Parathyroid adenoma (tissue), 2 donors: ENCODE data around the gene DNAJB4.

ENCODE experiments used
- H2AFZ ChIP-seq: fragments of 300-600 bp; sonication (generic); one replicate; pipeline ENCODE4 v1.7.0; 2017; ENCODE audit warnings: antibody characterized with exemption, mild to moderate bottlenecking
- H3K27ac ChIP-seq: fragments of 300-600 bp; sonication (generic); one replicate; pipeline ENCODE4 v1.7.0; 2017
- H3K27me3 ChIP-seq: fragments of 300-600 bp; sonication (generic); one replicate; pipeline ENCODE4 v1.7.0; 2017; ENCODE audit warnings: low read length; ENCODE audit not compliant: control insufficient read depth, insufficient read depth
- H3K36me3 ChIP-seq: fragments of 300-600 bp; sonication (generic); one replicate; pipeline ENCODE4 v1.7.0; 2017; ENCODE audit warnings: low read length; ENCODE audit not compliant: control insufficient read depth, insufficient read depth
- H3K4me1 ChIP-seq: fragments of 300-600 bp; sonication (generic); one replicate; pipeline ENCODE4 v1.7.0; 2017; ENCODE audit warnings: control low read depth
- H3K4me2 ChIP-seq: fragments of 300-600 bp; sonication (generic); one replicate; pipeline ENCODE4 v1.7.0; 2017; ENCODE audit warnings: low read length
- H3K4me3 ChIP-seq: fragments of 300-600 bp; sonication (generic); one replicate; pipeline ENCODE4 v1.7.0; 2017; ENCODE audit warnings: low read depth, low read length
- H3K79me2 ChIP-seq: fragments of 300-600 bp; sonication (generic); one replicate; pipeline ENCODE4 v1.7.0; 2017; ENCODE audit warnings: control low read depth
- H3K9ac ChIP-seq: fragments of 300-600 bp; sonication (generic); one replicate; pipeline ENCODE4 v1.7.0; 2017; ENCODE audit warnings: mild to moderate bottlenecking
- H3K9me3 ChIP-seq: fragments of 300-600 bp; sonication (generic); one replicate; pipeline ENCODE4 v1.7.0; 2017; ENCODE audit warnings: low read length; ENCODE audit not compliant: control insufficient read depth
- CTCF ChIP-seq: fragments of 300-600 bp; sonication (generic); IDR thresholded peaks from one replicate; pipeline ENCODE4 v1.7.0; 2017; ENCODE audit warnings: antibody characterized with exemption, mild to moderate bottlenecking
- donor health status: primary hyperparathyroidism.

Gene DNAJB4

GRCh38 chr1:78004719-78005447 lies at the start of gene DNAJB4:
Gene DNAJB4 (plus strand): TSS chr1:78004939. CDS start chr1:78005111, 172 bp downstream.
- Histone ChIP-seq H3K9me3 (no peaks in the 10 kb centered on the region), H3K27me3 (no peaks in the 10 kb centered on the region), H2AFZ (peak within 1 kb of the TSS; percentile 87), H3K4me1 (no peaks in the 10 kb centered on the region), H3K27ac (peak within 1 kb of the TSS; percentile 93), H3K4me2 (peak within 1 kb of the TSS; percentile 95), H3K4me3 (peak within 1 kb of the TSS; percentile 96), H3K79me2 (no peaks in the 10 kb centered on the region), H3K9ac (peak within 1 kb of the TSS; percentile 67), H3K36me3 (no peaks in the 10 kb centered on the region)
- TF ChIP-seq CTCF = no peak

- no peaks in the 10 kb centered on the region for H3K36me3 ChIP-seq
- H3K27ac ChIP-seq = no peak overlapping the region
- H3K4me2 ChIP-seq = no peak overlapping the region
- no peaks in the 10 kb centered on the region for H3K9me3 ChIP-seq
- H3K4me1 ChIP-seq = no peaks in the 10 kb centered on the region
- no peaks in the 10 kb centered on the region for H3K27me3 ChIP-seq
- H3K79me2 ChIP-seq = no peaks in the 10 kb centered on the region
- no peak for TF ChIP-seq CTCF
- H3K9ac ChIP-seq = no peak overlapping the region
- no peak overlapping the region for H3K4me3 ChIP-seq
- H2AFZ ChIP-seq = no peak overlapping the region
These were observed 49.0 kb upstream of the DNAJB4 start for GRCh38 chr1:77955709-77956108.

- H3K9ac ChIP-seq = no peak overlapping the region
- no peak overlapping the region for H3K4me3 ChIP-seq
- H3K9me3 ChIP-seq = no peaks in the 10 kb centered on the region
- no peaks in the 10 kb centered on the region for H3K36me3 ChIP-seq
- no peaks in the 10 kb centered on the region for H3K4me1 ChIP-seq
- H3K27me3 ChIP-seq = no peaks in the 10 kb centered on the region
- no peaks in the 10 kb centered on the region for H3K79me2 ChIP-seq
- no peak for TF ChIP-seq CTCF
- no peak overlapping the region for H3K4me2 ChIP-seq
- no peak overlapping the region for H2AFZ ChIP-seq
- no peak overlapping the region for H3K27ac ChIP-seq
These were observed 48.3 kb upstream of the DNAJB4 start for GRCh38 chr1:77956464-77956863.

- H3K4me3 ChIP-seq = no peak overlapping the region
- no peak overlapping the region for H3K4me2 ChIP-seq
- H3K27me3 ChIP-seq = no peaks in the 10 kb centered on the region
- no peak overlapping the region for H3K9ac ChIP-seq
- no peaks in the 10 kb centered on the region for H3K9me3 ChIP-seq
- H2AFZ ChIP-seq = no peak overlapping the region
- H3K4me1 ChIP-seq = no peaks in the 10 kb centered on the region
- no peak for TF ChIP-seq CTCF
- H3K79me2 ChIP-seq = no peaks in the 10 kb centered on the region
- H3K27ac ChIP-seq = no peak overlapping the region
- no peaks in the 10 kb centered on the region for H3K36me3 ChIP-seq
These were observed 46.3 kb upstream of the DNAJB4 start for GRCh38 chr1:77958391-77958790.

GRCh38 chr1:77958850-77959249 lies 45.9 kb upstream of the DNAJB4 start:
- Histone ChIP-seq H3K27ac (no peak overlapping the region), H2AFZ (no peak overlapping the region), H3K9ac (no peak overlapping the region), H3K4me3 (no peak overlapping the region), H3K79me2 (no peaks in the 10 kb centered on the region), H3K9me3 (no peaks in the 10 kb centered on the region), H3K27me3 (no peaks in the 10 kb centered on the region), H3K4me1 (no peaks in the 10 kb centered on the region), H3K4me2 (no peak overlapping the region), H3K36me3 (no peaks in the 10 kb centered on the region)
- TF ChIP-seq CTCF = no peak
